GM19395 (cell line): Measurements from ENCODE around the gene ERICH2.

ENCODE experiments used
- ATAC-seq: cut with Tn5 transposase; IDR thresholded peaks from one replicate; pipeline ENCODE4 v1.9.1; 2021; ENCODE audit warnings: mild to moderate bottlenecking, moderate library complexity; ENCODE audit not compliant: unreplicated experiment

ERICH2 gene

DNA sequence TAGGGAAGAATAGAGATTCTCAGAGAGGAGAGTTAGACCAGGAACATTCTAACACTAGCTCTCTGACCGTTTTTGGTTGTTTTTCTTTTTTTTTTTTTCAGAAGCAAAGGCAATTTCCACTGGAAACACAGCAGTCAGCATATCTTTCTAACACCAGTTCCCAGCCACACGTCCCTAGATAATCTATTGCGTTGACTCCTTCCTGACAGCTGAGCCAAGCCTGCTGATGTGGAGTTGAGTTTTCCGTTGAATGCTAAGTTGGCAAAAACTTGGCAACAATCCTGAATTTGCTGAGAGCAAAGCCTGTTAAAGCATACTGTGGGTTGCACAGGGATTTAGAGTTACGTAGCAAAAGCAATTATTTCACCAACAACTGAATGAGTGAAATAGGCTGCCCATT is 65.8 kb downstream of the ERICH2 start:
- ATAC-seq, result no peak

DNA sequence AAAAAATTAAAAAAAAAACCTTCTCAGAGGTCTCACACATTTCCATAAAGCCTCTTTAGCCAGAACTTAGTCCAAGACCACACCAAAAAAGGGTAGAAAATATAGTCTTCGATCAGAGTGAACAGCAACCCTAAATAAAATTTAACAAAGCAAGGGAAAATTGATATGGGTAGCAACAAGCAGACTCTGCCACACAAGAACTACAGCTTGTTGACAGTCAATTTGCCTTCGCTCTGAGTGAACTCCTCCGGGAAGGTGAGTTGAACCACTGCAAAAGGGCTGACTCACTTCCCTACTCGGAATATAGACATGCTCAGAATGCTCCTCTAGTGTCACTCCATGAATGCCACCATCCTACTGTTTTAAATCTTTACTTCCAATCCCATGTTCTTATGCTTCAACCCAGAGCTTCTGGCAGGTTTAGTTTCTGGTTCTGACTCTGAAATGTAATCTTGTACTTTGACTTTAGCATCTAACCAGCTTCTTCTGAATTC is 70.6 kb downstream of the ERICH2 start:
- ATAC-seq, result no peak

DNA sequence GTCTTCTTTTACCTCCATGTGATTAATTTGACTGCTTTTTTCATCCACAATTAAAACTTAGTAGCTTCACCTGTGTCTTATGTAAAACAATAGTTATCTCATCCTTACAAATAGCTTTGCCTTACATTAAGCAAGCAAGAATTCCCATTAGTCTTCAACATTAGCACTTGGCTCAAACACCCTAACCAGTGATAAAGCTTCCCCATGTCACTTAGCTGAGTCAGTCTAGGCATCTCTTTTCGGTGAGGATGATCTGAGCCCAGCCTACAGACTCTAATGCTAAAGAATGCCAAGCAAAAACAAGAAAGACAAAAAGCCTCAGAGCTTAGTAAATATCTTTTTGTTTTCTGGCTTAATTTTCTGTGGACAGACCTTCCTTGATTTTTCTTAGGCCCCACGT is 72.6 kb downstream of the ERICH2 start:
- no peak for ATAC-seq

DNA sequence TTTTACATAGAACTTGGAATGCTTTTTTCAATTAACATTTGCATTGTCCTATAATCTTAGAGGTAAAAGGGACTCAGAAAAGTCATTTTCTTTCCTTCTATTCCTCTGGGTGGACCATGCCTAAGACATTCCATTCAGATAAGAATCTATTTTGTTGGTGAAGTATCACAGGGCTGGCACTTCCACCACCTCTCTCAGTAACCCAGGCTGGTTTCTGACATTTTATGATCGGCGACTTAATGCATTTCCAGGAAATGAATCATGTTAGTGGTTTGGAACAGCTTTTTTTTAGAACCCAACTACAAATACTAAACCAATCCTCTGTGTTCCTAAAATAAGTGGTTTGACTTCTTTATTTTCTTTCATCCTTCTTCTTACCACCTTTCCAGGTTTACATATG is 73.5 kb downstream of the ERICH2 start:
- ATAC-seq, result no peak

DNA sequence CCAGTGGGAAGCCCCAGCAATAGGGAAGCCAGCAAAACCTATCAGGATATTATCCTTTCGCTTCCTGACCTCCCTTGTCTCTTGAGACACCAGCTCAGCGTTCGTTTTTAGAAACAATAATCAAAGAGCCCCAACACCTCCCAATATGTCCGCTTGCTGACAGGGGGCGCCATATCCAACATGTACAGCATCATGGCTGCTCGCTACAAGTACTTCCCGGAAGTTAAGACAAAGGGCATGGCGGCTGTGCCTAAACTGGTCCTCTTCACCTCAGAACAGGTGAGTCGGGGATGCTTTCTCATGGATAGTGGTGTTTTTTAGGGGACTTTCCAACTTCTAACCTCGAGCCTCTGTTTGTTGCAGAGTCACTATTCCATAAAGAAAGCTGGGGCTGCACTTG is 75.2 kb downstream of the ERICH2 start:
- no peak for ATAC-seq

DNA sequence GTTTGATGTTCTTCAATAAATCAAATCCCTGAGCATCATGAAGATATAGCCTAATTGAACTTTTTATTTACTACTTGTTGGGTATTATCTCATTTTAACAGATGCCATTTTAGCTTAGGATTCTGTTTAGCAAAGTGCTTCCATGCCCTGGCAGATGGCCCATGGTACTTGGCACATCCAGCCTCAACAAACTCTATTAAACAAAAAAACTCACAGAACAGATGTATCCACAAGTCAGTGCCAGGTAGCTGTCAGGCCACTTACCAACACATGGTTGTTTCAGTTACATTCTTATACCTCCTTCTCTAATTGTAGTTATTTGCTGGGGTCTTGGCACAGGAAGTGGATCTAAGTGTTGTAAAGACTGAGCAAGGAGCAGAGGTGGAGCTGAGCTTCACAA is 76.1 kb downstream of the ERICH2 start:
- no peak for ATAC-seq

DNA sequence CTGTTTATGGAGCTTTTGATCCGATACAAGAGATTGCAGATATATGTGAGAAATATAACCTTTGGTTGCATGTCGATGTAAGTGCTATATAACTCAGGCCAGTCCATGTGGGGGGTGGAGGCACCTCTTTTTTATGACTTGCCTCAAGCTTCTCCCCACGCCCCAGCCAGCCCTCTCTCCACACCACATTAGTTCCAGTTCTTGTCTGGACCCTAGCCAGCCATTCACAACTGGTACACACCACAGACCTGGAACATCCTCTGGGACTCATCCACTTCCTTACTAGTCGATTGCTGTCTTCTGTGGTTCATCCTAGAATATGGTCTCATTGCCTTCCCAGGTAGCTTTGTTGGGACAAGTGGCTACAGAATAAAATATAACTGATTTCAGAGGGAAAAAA is 77.5 kb downstream of the ERICH2 start:
- no peak for ATAC-seq
